Fibroblast of the conjunctiva (primary cell): Measurements from ENCODE around the gene GPR132.
"Not testable (repeated sequence)": the region's sequence is repeated elsewhere in the genome, so short reads cannot be mapped to it uniquely, and the experiment has no call there.

Experiments
- DNase-seq: peaks from one replicate; pipeline ENCODE4 v3.0.0-alpha.2; 2010; ENCODE audit warnings: low read depth

The GPR132 gene

GRCh38 chr14:105041841-105042765, 23.1 kb downstream of the GPR132 start:
- DNase-seq: peak; percentile 23

GRCh38 chr14:105039458-105040205, 25.6 kb downstream of the GPR132 start:
- DNase-seq: no peak

- DNase-seq: not testable (repeated sequence)
Measured at GRCh38 chr14:105035616-105036015, 29.6 kb downstream of the GPR132 start.

GRCh38 chr14:105034315-105035039, 30.8 kb downstream of the GPR132 start:
- DNase-seq: no peak

- not testable (repeated sequence) for DNase-seq
Measured at GRCh38 chr14:105033412-105033900, 31.8 kb downstream of the GPR132 start.

GRCh38 chr14:105032451-105032901, 32.8 kb downstream of the GPR132 start:
- DNase-seq: not testable (repeated sequence)

GRCh38 chr14:105030836-105031396, 34.3 kb downstream of the GPR132 start:
- DNase-seq: no peak

GRCh38 chr14:105030194-105030593, 35.0 kb downstream of the GPR132 start:
- no peak for DNase-seq

GRCh38 chr14:105029402-105029801, 35.8 kb downstream of the GPR132 start:
- DNase-seq: no peak

GRCh38 chr14:105028251-105028927, 36.8 kb downstream of the GPR132 start:
- DNase-seq: no peak

- DNase-seq: not testable (repeated sequence)
Measured at GRCh38 chr14:105027718-105028117, 37.5 kb downstream of the GPR132 start.

GRCh38 chr14:105026802-105027563, 38.2 kb downstream of the GPR132 start:
- DNase-seq: peak; percentile 29

- DNase-seq: no peak
Measured at GRCh38 chr14:105026033-105026785, 39.0 kb downstream of the GPR132 start.

GRCh38 chr14:105025429-105025828, 39.8 kb downstream of the GPR132 start:
- no peak for DNase-seq

GRCh38 chr14:105023791-105024480, 41.3 kb downstream of the GPR132 start:
- DNase-seq: peak; percentile 29

- no peak for DNase-seq
Measured at GRCh38 chr14:105023144-105023543, 42.1 kb downstream of the GPR132 start.

GRCh38 chr14:105022276-105022670, 43.0 kb downstream of the GPR132 start:
- DNase-seq: no peak

GRCh38 chr14:105021656-105022275, 43.5 kb downstream of the GPR132 start:
- DNase-seq: no peak
